ENCODE measurements around the gene CBX4. TPM values are rescaled to one million over a fixed set of nuclear protein-coding genes. Genes with fewer than 3 reads are reported as not detected.

Gene CBX4
- total and polyA plus RNA-seq, 2 of the 13 experiments (the other 11 are each of a cell fraction or from before 2014, with no cell fraction given), result 25.8 to 50.8 TPM

GRCh38 chr17:79808763-79809529 is 30.3 kb downstream of the CBX4 start (continued):
- TF ChIP-seq ARID3A (IDR thresholded peaks at IDR 0.05; ENCODE audit: low read depth, low read length), result no peak
- TF ChIP-seq FLYWCH1 (CRISPR knock-in tag; IDR thresholded peaks at IDR 0.05), result no peak
- TF ChIP-seq NKX3-1 (CRISPR knock-in tag; IDR thresholded peaks at IDR 0.05), result no peak
- no peak for TF ChIP-seq POLR2AphosphoS5 (IDR thresholded peaks at IDR 0.05; ENCODE audit: low read depth, low read length)
- TF ChIP-seq NCOA5 (CRISPR knock-in tag; IDR thresholded peaks at IDR 0.05), result no peak
- TF ChIP-seq, protein P1, sequence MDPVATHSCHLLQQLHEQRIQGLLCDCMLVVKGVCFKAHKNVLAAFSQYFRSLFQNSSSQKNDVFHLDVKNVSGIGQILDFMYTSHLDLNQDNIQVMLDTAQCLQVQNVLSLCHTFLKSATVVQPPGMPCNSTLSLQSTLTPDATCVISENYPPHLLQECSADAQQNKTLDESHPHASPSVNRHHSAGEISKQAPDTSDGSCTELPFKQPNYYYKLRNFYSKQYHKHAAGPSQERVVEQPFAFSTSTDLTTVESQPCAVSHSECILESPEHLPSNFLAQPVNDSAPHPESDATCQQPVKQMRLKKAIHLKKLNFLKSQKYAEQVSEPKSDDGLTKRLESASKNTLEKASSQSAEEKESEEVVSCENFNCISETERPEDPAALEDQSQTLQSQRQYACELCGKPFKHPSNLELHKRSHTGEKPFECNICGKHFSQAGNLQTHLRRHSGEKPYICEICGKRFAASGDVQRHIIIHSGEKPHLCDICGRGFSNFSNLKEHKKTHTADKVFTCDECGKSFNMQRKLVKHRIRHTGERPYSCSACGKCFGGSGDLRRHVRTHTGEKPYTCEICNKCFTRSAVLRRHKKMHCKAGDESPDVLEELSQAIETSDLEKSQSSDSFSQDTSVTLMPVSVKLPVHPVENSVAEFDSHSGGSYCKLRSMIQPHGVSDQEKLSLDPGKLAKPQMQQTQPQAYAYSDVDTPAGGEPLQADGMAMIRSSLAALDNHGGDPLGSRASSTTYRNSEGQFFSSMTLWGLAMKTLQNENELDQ (CRISPR knock-in tag; IDR thresholded peaks at IDR 0.05; ENCODE audit: borderline replicate concordance), result no peak
- no peak for TF ChIP-seq SRSF1 (optimal IDR thresholded peaks at IDR 0.05; ENCODE audit: low read depth, low read length)
- TF ChIP-seq, protein P2, sequence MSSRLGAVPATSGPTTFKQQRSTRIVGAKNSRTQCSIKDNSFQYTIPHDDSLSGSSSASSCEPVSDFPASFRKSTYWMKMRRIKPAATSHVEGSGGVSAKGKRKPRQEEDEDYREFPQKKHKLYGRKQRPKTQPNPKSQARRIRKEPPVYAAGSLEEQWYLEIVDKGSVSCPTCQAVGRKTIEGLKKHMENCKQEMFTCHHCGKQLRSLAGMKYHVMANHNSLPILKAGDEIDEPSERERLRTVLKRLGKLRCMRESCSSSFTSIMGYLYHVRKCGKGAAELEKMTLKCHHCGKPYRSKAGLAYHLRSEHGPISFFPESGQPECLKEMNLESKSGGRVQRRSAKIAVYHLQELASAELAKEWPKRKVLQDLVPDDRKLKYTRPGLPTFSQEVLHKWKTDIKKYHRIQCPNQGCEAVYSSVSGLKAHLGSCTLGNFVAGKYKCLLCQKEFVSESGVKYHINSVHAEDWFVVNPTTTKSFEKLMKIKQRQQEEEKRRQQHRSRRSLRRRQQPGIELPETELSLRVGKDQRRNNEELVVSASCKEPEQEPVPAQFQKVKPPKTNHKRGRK (CRISPR knock-in tag; IDR thresholded peaks at IDR 0.05), result no peak
- peak; percentile 91 for TF ChIP-seq CTCF (CRISPR knock-in tag; IDR thresholded peaks at IDR 0.05)
- TF ChIP-seq SKI (IDR thresholded peaks at IDR 0.05; ENCODE audit: partially characterized antibody), result no peak
- no peak for TF ChIP-seq MAFK (conservative IDR thresholded peaks at IDR 0.05 in 1 of 2, IDR thresholded peaks at IDR 0.05 in 1 of 2; ENCODE audit: low read length in 2 of 2)
- no peak for TF ChIP-seq IRF1 (CRISPR knock-in tag; IDR thresholded peaks at IDR 0.05; ENCODE audit: low read depth)
- TF ChIP-seq ZNF44 (CRISPR knock-in tag; IDR thresholded peaks at IDR 0.05), result 0 out of 2 replicates have a peak, but pooled peaks have one; percentile 78
